PC-3 (cell line): ENCODE data around the gene IGF2BP2.

Experiments used
- CTCF ChIP-seq: fragments of 300-600 bp; sonication (generic); conservative IDR thresholded peaks from 2 replicates; pipeline ENCODE4 v1.5.1; 2017; ENCODE audit warnings: antibody characterized with exemption, low read depth, mild to moderate bottlenecking, low read length
- EZH2 ChIP-seq: fragments of 300-600 bp; sonication (generic); IDR thresholded peaks from one replicate; pipeline ENCODE4 v1.6.1; 2017; ENCODE audit warnings: antibody characterized with exemption, mild to moderate bottlenecking, low read length; ENCODE audit not compliant: unreplicated experiment
- EZH2phosphoT487 ChIP-seq: fragments of 300-600 bp; sonication (generic); IDR thresholded peaks from 2 replicates; pipeline ENCODE4 v1.6.1; 2018; ENCODE audit warnings: mild to moderate bottlenecking, antibody characterized with exemption, low read length, borderline replicate concordance

DNA sequence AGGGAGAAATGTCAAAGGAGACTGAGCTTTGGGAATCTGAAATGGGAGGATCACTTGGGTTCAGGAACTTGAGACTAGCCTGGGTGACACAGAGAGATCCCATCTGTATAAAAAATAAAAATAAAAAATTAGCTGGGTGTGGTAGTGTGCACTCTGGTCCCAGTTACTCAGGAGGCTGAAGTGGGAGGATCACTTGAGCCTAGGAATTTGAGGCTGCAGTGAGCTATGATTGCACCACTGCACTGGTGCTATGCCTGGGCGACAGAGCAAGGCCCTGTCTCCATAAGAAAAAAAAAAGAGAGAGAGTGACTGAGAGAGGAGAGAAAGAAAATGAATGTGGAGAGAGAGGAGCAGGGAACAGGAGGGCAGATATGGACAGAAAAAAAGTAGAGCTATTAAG, 165.9 kb downstream of the IGF2BP2 start:
- TF ChIP-seq EZH2phosphoT487 (no peak), EZH2 (no peak), CTCF (no peak)
